H1 (cell line): ENCODE measurements around the gene VTN. TPM values are rescaled to one million over a fixed set of nuclear protein-coding genes. Genes with fewer than 3 reads are reported as not detected.
A peak's percentile ranks its signal among the peaks of the same experiment; 100 is the strongest.

Experiments
- CTCF ChIA-PET: fragments of 300-600 bp; sonication (Branson Sonifier 250); formaldehyde crosslinking; loops from one replicate; lab custom pipeline; 2021; ENCODE audit not compliant: partially characterized antibody; lab: Charles Lee
- POLR2A ChIA-PET: fragments of 300-600 bp; sonication (Branson Sonifier 250); formaldehyde crosslinking; loops from one replicate; lab custom pipeline; 2021; ENCODE audit warnings: inconsistent platforms; ENCODE audit not compliant: partially characterized antibody; lab: Charles Lee
- DNase-seq, 2 experiments: peaks; one replicate each; pipeline versions ENCODE4 v3.0.0 to v3.0.0-alpha.2; 2010 to 2022; ENCODE audit warnings: low spot score in 2 of 2, low read depth in 1 of 2, mixed read lengths in 1 of 2
- FAIRE-seq: peaks from 2 replicates; lab custom pipeline; 2011; peaks lifted over from hg19 to GRCh38; lab: Jason Lieb, UNC
- H2AFZ ChIP-seq: 2 replicates; pipeline ENCODE4 v1.8.1; 2012; ENCODE audit warnings: low read length, inconsistent platforms
- H2AK5ac ChIP-seq: 2 replicates; pipeline ENCODE4 v1.6.1; 2013; ENCODE audit warnings: low read depth, low read length
- H2BK120ac ChIP-seq: replicated peaks from 2 replicates; pipeline ENCODE3; 2013; ENCODE audit warnings: low read depth, low read length, inconsistent platforms
- H2BK12ac ChIP-seq: 2 replicates; pipeline ENCODE4 v1.6.1; 2013; ENCODE audit warnings: low read depth, low read length
- H2BK15ac ChIP-seq: 2 replicates; pipeline ENCODE4 v1.6.1; 2013; ENCODE audit warnings: low read length
- H2BK20ac ChIP-seq: 2 replicates; pipeline ENCODE4 v1.6.1; 2013; ENCODE audit warnings: low read length
- H2BK5ac ChIP-seq: 2 replicates; pipeline ENCODE4 v1.6.1; 2013; ENCODE audit warnings: low read depth, low read length
- H3K14ac ChIP-seq: 2 replicates; pipeline ENCODE4 v1.6.1; 2013; ENCODE audit warnings: inconsistent platforms; ENCODE audit not compliant: insufficient read length
- H3K18ac ChIP-seq: 2 replicates; pipeline ENCODE4 v1.6.1; 2013; ENCODE audit warnings: low read length; ENCODE audit errors: extremely low read depth
- H3K23ac ChIP-seq: 2 replicates; pipeline ENCODE4 v1.6.1; 2013; ENCODE audit warnings: inconsistent platforms; ENCODE audit not compliant: insufficient read length
- H3K23me2 ChIP-seq: 2 replicates; pipeline ENCODE4 v1.6.1; 2013; ENCODE audit warnings: low read depth, low read length
- H3K27ac ChIP-seq: 2 replicates; pipeline ENCODE4 v1.6.1; 2011; ENCODE audit warnings: low read depth, low read length, inconsistent platforms
- H3K27me3 ChIP-seq, 4 experiments: replicated peaks in 1 of 4; 1 replicate in 1 of 4; 2 replicates in 3 of 4; pipeline versions ENCODE4 v1.6.1 to v1.8.1; 2011 to 2013; ENCODE audit warnings: low read length in 3 of 4, mild to moderate bottlenecking in 3 of 4, inconsistent platforms in 2 of 4, mixed read lengths in 2 of 4, moderate library complexity in 1 of 4; ENCODE audit not compliant: control insufficient read depth in 3 of 4, insufficient read depth in 3 of 4; ENCODE audit errors: extremely low read depth in 1 of 4
- H3K36me3 ChIP-seq, 4 experiments: 2 replicates each; pipeline versions ENCODE4 v1.6.1 to v1.8.1; 2011 to 2013; ENCODE audit warnings: mild to moderate bottlenecking in 4 of 4, low read length in 3 of 4, moderate library complexity in 2 of 4, control low read depth in 1 of 4, inconsistent platforms in 1 of 4; ENCODE audit not compliant: insufficient read depth in 4 of 4, control insufficient read depth in 2 of 4
- H3K4ac ChIP-seq: replicated peaks from 2 replicates; pipeline ENCODE3; 2013; ENCODE audit warnings: low read length, low read depth, mixed read lengths, inconsistent platforms; ENCODE audit not compliant: insufficient read length
- H3K4me1 ChIP-seq, 4 experiments: replicated peaks in 1 of 4; 1 replicate in 1 of 4; 2 replicates in 3 of 4; pipeline versions ENCODE4 v1.6.1 to v1.8.1; 2011 to 2013; ENCODE audit warnings: low read length in 3 of 4, inconsistent platforms in 2 of 4, mixed read lengths in 1 of 4; ENCODE audit not compliant: insufficient read depth in 4 of 4, control insufficient read depth in 3 of 4
- H3K4me2 ChIP-seq, 2 experiments: 2 replicates each; pipeline versions ENCODE4 v1.6.1 to v1.8.1; 2011 to 2013; ENCODE audit warnings: low read depth in 2 of 2, low read length in 2 of 2, control low read depth in 1 of 2, inconsistent platforms in 1 of 2, mild to moderate bottlenecking in 1 of 2; ENCODE audit not compliant: insufficient read depth in 1 of 2
- H3K4me3 ChIP-seq, 4 experiments: fragments of 200-600, 300-600 bp in 1 of 4; sonication (generic), shearing (Covaris generic), sonication (Bioruptor Twin) in 1 of 4; 2 replicates each; pipeline versions ENCODE4 v1.5.1 to v1.8.1; 2011 to 2016; ENCODE audit warnings: low read length in 4 of 4, low read depth in 3 of 4, control low read depth in 2 of 4, inconsistent platforms in 2 of 4, mild to moderate bottlenecking in 2 of 4, mixed read lengths in 1 of 4, moderate library complexity in 1 of 4; ENCODE audit not compliant: insufficient read depth in 2 of 4; ENCODE audit errors: extremely low read depth in 1 of 4
- H3K56ac ChIP-seq: replicated peaks from 2 replicates; pipeline ENCODE3; 2013; ENCODE audit warnings: low read depth, mild to moderate bottlenecking, mixed read lengths, low read length, inconsistent platforms; ENCODE audit not compliant: insufficient read length
- H3K79me1 ChIP-seq: 2 replicates; pipeline ENCODE4 v1.6.1; 2013; ENCODE audit warnings: low read depth, low read length, control low read depth
- H3K79me2 ChIP-seq, 2 experiments: 2 replicates each; pipeline versions ENCODE4 v1.6.1 to v1.8.1; 2012 to 2013; ENCODE audit warnings: low read length in 2 of 2, mild to moderate bottlenecking in 2 of 2, inconsistent platforms in 1 of 2; ENCODE audit not compliant: insufficient read depth in 2 of 2, control insufficient read depth in 1 of 2
- H3K9ac ChIP-seq, 4 experiments: replicated peaks in 1 of 4; 1 replicate in 1 of 4; 2 replicates in 3 of 4; pipeline versions ENCODE4 v1.6.1 to v1.8.1; 2011 to 2013; ENCODE audit warnings: low read depth in 3 of 4, low read length in 3 of 4, control low read depth in 2 of 4, mild to moderate bottlenecking in 2 of 4, moderate library complexity in 2 of 4, inconsistent platforms in 1 of 4; ENCODE audit errors: extremely low read depth in 1 of 4
- H3K9me3 ChIP-seq, 2 experiments: 2 replicates each; pipeline versions ENCODE4 v1.6.1 to v1.8.1; 2012 to 2013; ENCODE audit warnings: mild to moderate bottlenecking in 2 of 2, moderate library complexity in 2 of 2, control low read depth in 1 of 2, inconsistent platforms in 1 of 2, low read depth in 1 of 2, low read length in 1 of 2, mixed read lengths in 1 of 2; ENCODE audit not compliant: insufficient read depth in 2 of 2
- H4K20me1 ChIP-seq, 2 experiments: replicated peaks in 1 of 2; 2 replicates each; pipeline versions ENCODE3 to v1.8.1; 2011 to 2013; ENCODE audit warnings: inconsistent platforms in 2 of 2, low read length in 2 of 2, mild to moderate bottlenecking in 1 of 2; ENCODE audit not compliant: insufficient read depth in 2 of 2, control insufficient read depth in 1 of 2
- H4K5ac ChIP-seq: 2 replicates; pipeline ENCODE4 v1.6.1; 2013; ENCODE audit warnings: low read length, low read depth, mixed read lengths, inconsistent platforms; ENCODE audit not compliant: insufficient read length
- H4K8ac ChIP-seq: 2 replicates; pipeline ENCODE4 v1.8.0; 2013; ENCODE audit warnings: mild to moderate bottlenecking, moderate library complexity, low read length, inconsistent platforms; ENCODE audit not compliant: insufficient read depth; ENCODE audit errors: extremely low read depth
- H4K91ac ChIP-seq: replicated peaks from 2 replicates; pipeline ENCODE3; 2013; ENCODE audit warnings: low read length, mixed read lengths, inconsistent platforms; ENCODE audit not compliant: insufficient read length
- JUN ChIP-seq: IDR thresholded peaks from 2 replicates; pipeline ENCODE4 v1.6.1; 2011; ENCODE audit warnings: low read depth, mild to moderate bottlenecking, improper control_type of control experiment, low read length
- POLR2A ChIP-seq, 2 experiments: IDR thresholded peaks; 1 replicate in 1 of 2; 2 replicates in 1 of 2; pipeline ENCODE4 v1.6.1; 2011; ENCODE audit warnings: low read depth in 2 of 2, low read length in 2 of 2, mild to moderate bottlenecking in 2 of 2; ENCODE audit errors: control extremely low read depth in 1 of 2
- WGBS, 2 experiments: shearing (Covaris generic) in 1 of 2; methylation state at CpG; one replicate each; pipeline versions ENCODE4 v1.1.6 to v1.1.7; 2013 to 2015; ENCODE audit warnings: low lambda C conversion rate in 2 of 2, mixed read lengths in 2 of 2, inconsistent platforms in 1 of 2, low coverage in 1 of 2, missing lambda C conversion rate in 1 of 2; ENCODE audit not compliant: insufficient replicate concordance in 2 of 2, insufficient coverage in 1 of 2, insufficient read length in 1 of 2; ENCODE audit errors: extremely low coverage in 1 of 2, missing lambda C conversion rate in 1 of 2; 5-methylcytosine and 5-hydroxymethylcytosine counted together
- polyA plus RNA-seq, 7 experiments: library from polyadenylated mRNA; depleted of rRNA in 3 of 7; stranded (reverse) in 5 of 7; unstranded in 2 of 7; fragments of >200 nt in 5 of 7; fragments of 200-250 nt in 2 of 7; gene quantifications; 1 replicate in 5 of 7; 2 replicates in 1 of 7; 4 replicates in 1 of 7; pipeline versions ENCODE4 v1.2.1 to v1.2.3, GENCODE V29; 2011 to 2013; ENCODE audit warnings: missing spikeins in 2 of 7, mixed read lengths in 2 of 7
- total RNA-seq: library from RNA; stranded (reverse); fragmentation: NEBNext Ultra II Directional; extraction: Animal tissue kit (Norgen Biotek cat#: 25700); gene quantifications from 2 replicates; pipeline ENCODE4 v1.2.1, GENCODE V29; 2021

VTN gene
- total and polyA plus RNA-seq, 2 of the 8 experiments (the other 6 are each of a cell fraction or from before 2014, with no cell fraction given), result 0.18 TPM; not detected in 1

- FAIRE-seq, result no peak
- 91% methylated on average over 13 of the region's 13 CpGs; no CpG with 5 or more reads in 1 of the 2 experiments for WGBS, 2 experiments
Measured at GRCh38 chr17:28345419-28346198, 24.5 kb downstream of the VTN start.

More at GRCh38 chr17:28345419-28346198, 24.5 kb downstream of the VTN start:
- TF ChIP-seq POLR2A (IDR thresholded peaks at IDR 0.05; ENCODE audit: control extremely low read depth in 1 of 2, low read depth in 2 of 2, low read length in 2 of 2) (peak in 1 of 2 experiments; percentile 43; a peak in 1 of 3 replicates), JUN (no peak)
- H3K9me3 ChIP-seq, result no peaks in the 10 kb centered on the region
- H4K5ac ChIP-seq, result no peak overlapping the region
- no peaks in the 10 kb centered on the region for H3K27me3 ChIP-seq
- no peak overlapping the region for H2BK12ac ChIP-seq
- H3K14ac ChIP-seq, result no peak overlapping the region
- H3K4me2 ChIP-seq, result no peak overlapping the region
- no peak overlapping the region for H2BK20ac ChIP-seq
- no peak overlapping the region for H2BK120ac ChIP-seq
- no peak overlapping the region for H2BK15ac ChIP-seq
- H4K8ac ChIP-seq, result no peak overlapping the region
- H3K36me3 ChIP-seq, result peaks cover 20 to 56% (median 40%) of the 10 kb centered on the region in 4 experiments
- H4K20me1 ChIP-seq, result peaks cover 11 to 15% of the 10 kb centered on the region in 2 experiments
- no peak overlapping the region for H3K18ac ChIP-seq
- H3K9ac ChIP-seq, result no peak overlapping the region
- no peak overlapping the region for H3K23ac ChIP-seq
- H3K4ac ChIP-seq, result no peak overlapping the region
- H3K4me1 ChIP-seq, result peaks cover 0 to 4% (median 0%) of the 10 kb centered on the region in 4 experiments; a peak in 3 of 7 replicates
- H3K79me2 ChIP-seq, result no peaks in the 10 kb centered on the region
- H3K79me1 ChIP-seq, result no peaks in the 10 kb centered on the region
- ChIA-PET CTCF (interaction anchor here (0.7 to 2.5 kb wide), 9 partner anchors 8 to 459 kb away, joined by 3 to 10 read pairs (median 5); partner anchors contain the start of gene TNFAIP1), POLR2A (interaction anchor here (1.1 to 9.7 kb wide), 9 partner anchors 10 to 79 kb away, joined by 3 to 92 read pairs (median 6); partner anchors contain the start of genes IFT20, POLDIP2, TNFAIP1 and VTN)
- H3K23me2 ChIP-seq, result no peaks in the 10 kb centered on the region
- H3K27ac ChIP-seq, result no peak overlapping the region
- no peak for DNase-seq
- H3K4me3 ChIP-seq, result no peak overlapping the region
- H2AFZ ChIP-seq, result no peak overlapping the region
- no peak overlapping the region for H4K91ac ChIP-seq
- H2BK5ac ChIP-seq, result no peak overlapping the region
- no peak overlapping the region for H2AK5ac ChIP-seq
- no peak overlapping the region for H3K56ac ChIP-seq
